ENCODE results near the gene VTI1A. TPM values are rescaled to one million over a fixed set of nuclear protein-coding genes. Genes with fewer than 3 reads are reported as not detected.

The VTI1A gene
- total and polyA plus RNA-seq, 2 of the 8 experiments (the other 6 are each of a cell fraction or from before 2014, with no cell fraction given): 6.0 to 20.0 TPM

GRCh38 chr10:112466802-112467201 lies 19.8 kb downstream of the VTI1A start:
- FAIRE-seq (no peak), DNase-seq (ENCODE audit: low read depth in 1 of 2, low spot score in 2 of 2) (no peak)
- Histone ChIP-seq H3K9me3 (ENCODE audit: insufficient read depth in 2 of 2, low read depth in 1 of 2, low read length in 1 of 2) (0 out of 4 replicates have a peak, but pooled peaks cover 0 to 4% of the 10 kb centered on the region in 2 experiments), H3K27me3 (replicated peaks in 1 of 4; ENCODE audit: control insufficient read depth in 3 of 4, extremely low read depth in 1 of 4, insufficient read depth in 3 of 4, low read length in 3 of 4) (no peaks in the 10 kb centered on the region), H3K79me1 (ENCODE audit: low read depth, low read length) (no peaks in the 10 kb centered on the region), H3K4me2 (ENCODE audit: insufficient read depth in 1 of 2, low read depth in 2 of 2, low read length in 2 of 2) (no peak overlapping the region), H2BK5ac (ENCODE audit: low read depth, low read length) (no peak overlapping the region), H2BK20ac (ENCODE audit: low read length) (no peak overlapping the region), H3K56ac (replicated peaks; ENCODE audit: insufficient read length, low read depth, low read length) (no peak overlapping the region), H4K8ac (ENCODE audit: extremely low read depth, insufficient read depth, low read length) (no peak overlapping the region), H3K79me2 (ENCODE audit: control insufficient read depth in 1 of 2, insufficient read depth in 2 of 2, low read length in 2 of 2) (no peaks in the 10 kb centered on the region), H3K36me3 (ENCODE audit: control insufficient read depth in 2 of 4, insufficient read depth in 4 of 4, low read length in 3 of 4) (peaks cover 0 to 20% (median 8%) of the 10 kb centered on the region in 4 experiments; a peak in 4 of 8 replicates), H2AK5ac (ENCODE audit: low read depth, low read length) (no peak overlapping the region), H4K5ac (ENCODE audit: insufficient read length, low read depth, low read length) (no peak overlapping the region), H3K23me2 (ENCODE audit: low read depth, low read length) (no peaks in the 10 kb centered on the region), H3K9ac (replicated peaks in 1 of 4; ENCODE audit: extremely low read depth in 1 of 4, low read depth in 3 of 4, low read length in 3 of 4) (no peak overlapping the region), H3K4me1 (replicated peaks in 1 of 4; ENCODE audit: control insufficient read depth in 3 of 4, insufficient read depth in 4 of 4, low read length in 3 of 4) (no peaks in the 10 kb centered on the region), H3K18ac (ENCODE audit: extremely low read depth, low read length) (no peak overlapping the region), H3K27ac (ENCODE audit: low read depth, low read length) (no peak overlapping the region), H2BK12ac (ENCODE audit: low read depth, low read length) (no peak overlapping the region), H2AFZ (ENCODE audit: low read length) (no peak overlapping the region), H4K20me1 (replicated peaks in 1 of 2; ENCODE audit: control insufficient read depth in 1 of 2, insufficient read depth in 2 of 2, low read length in 2 of 2) (no peaks in the 10 kb centered on the region), H3K4me3 (ENCODE audit: extremely low read depth in 1 of 4, insufficient read depth in 2 of 4, low read depth in 3 of 4, low read length in 4 of 4) (no peak overlapping the region), H4K91ac (replicated peaks; ENCODE audit: insufficient read length, low read length) (no peak overlapping the region), H3K23ac (ENCODE audit: insufficient read length) (no peak overlapping the region), H3K4ac (replicated peaks; ENCODE audit: insufficient read length, low read depth, low read length) (no peak overlapping the region), H2BK120ac (replicated peaks; ENCODE audit: low read depth, low read length) (no peak overlapping the region), H3K14ac (ENCODE audit: insufficient read length) (no peak overlapping the region), H2BK15ac (ENCODE audit: low read length) (no peak overlapping the region)
- POLR2A ChIA-PET (ENCODE audit: partially characterized antibody): no interaction called here
- 89% methylated on average over 3 of the region's 3 CpGs; no CpG with 5 or more reads in 1 of the 2 experiments for WGBS, 2 experiments (ENCODE audit: extremely low coverage in 1 of 2, insufficient coverage in 1 of 2, insufficient read length in 1 of 2, insufficient replicate concordance in 2 of 2, low coverage in 1 of 2, low lambda C conversion rate in 2 of 2, missing lambda C conversion rate in 1 of 2)
- CTCF ChIA-PET (ENCODE audit: partially characterized antibody): interaction anchor here (1.4 kb wide), 1 partner anchor 9 kb away, joined by 5 read pairs; no protein-coding TSS in a partner anchor
- no peak for TF ChIP-seq KDM1A (IDR thresholded peaks at IDR 0.05; ENCODE audit: borderline replicate concordance, low read length)
- no peak for TF ChIP-seq POU5F1 (IDR thresholded peaks at IDR 0.05; ENCODE audit: low read depth, low read length)
- no peak for TF ChIP-seq KDM5A (IDR thresholded peaks at IDR 0.05; ENCODE audit: low read length)
- no peak for TF ChIP-seq SIX5 (IDR thresholded peaks at IDR 0.05; ENCODE audit: low read depth, low read length)
- TF ChIP-seq SIN3A (conservative IDR thresholded peaks at IDR 0.05 in 1 of 2, IDR thresholded peaks at IDR 0.05 in 1 of 2; ENCODE audit: low read depth in 1 of 2, low read length in 2 of 2): no peak
- TF ChIP-seq SAP30 (IDR thresholded peaks at IDR 0.05; ENCODE audit: insufficient read depth, insufficient replicate concordance, low read length): no peak
- no peak for TF ChIP-seq RAD21 (IDR thresholded peaks at IDR 0.05 in 1 of 2, conservative IDR thresholded peaks at IDR 0.05 in 1 of 2; ENCODE audit: low read depth in 2 of 2, low read length in 2 of 2)
- no peak for TF ChIP-seq E2F6 (IDR thresholded peaks at IDR 0.05)
- no peak for TF ChIP-seq CHD1 (IDR thresholded peaks at IDR 0.05; ENCODE audit: low read depth, low read length)
- TF ChIP-seq POLR2AphosphoS5 (IDR thresholded peaks at IDR 0.05; ENCODE audit: low read depth, low read length): no peak
